COR-L47 (cell line): ENCODE data around the gene MMP11.
"Not testable (repeated sequence)": the region's sequence is repeated elsewhere in the genome, so short reads cannot be mapped to it uniquely, and the experiment has no call there.

Source experiments
- DNase-seq: peaks from one replicate; lab custom pipeline; 2025; lab: John Stamatoyannopoulos, UW

MMP11 gene

GRCh38 chr22:23772649-23773473, at the start of gene MMP11:
Gene MMP11, plus strand, starts transcription at chr22:23772849. Its CDS starts 22 bp downstream, at chr22:23772871.
- DNase-seq = peak; percentile 47

GRCh38 chr22:23728108-23728507, 44.5 kb upstream of the MMP11 start:
- not testable (repeated sequence) for DNase-seq

- no peak for DNase-seq
Observed at GRCh38 chr22:23737696-23738095, 35.0 kb upstream of the MMP11 start.

- no peak for DNase-seq
Observed at GRCh38 chr22:23742505-23743264, 30.0 kb upstream of the MMP11 start.

- no peak for DNase-seq
Observed at GRCh38 chr22:23743303-23743705, 29.3 kb upstream of the MMP11 start.

- no peak for DNase-seq
Observed at GRCh38 chr22:23744001-23744400, 28.6 kb upstream of the MMP11 start.

- no peak for DNase-seq
Observed at GRCh38 chr22:23744485-23744884, 28.2 kb upstream of the MMP11 start.

GRCh38 chr22:23745791-23746190, 26.9 kb upstream of the MMP11 start:
- no peak for DNase-seq

GRCh38 chr22:23749841-23750301, 22.8 kb upstream of the MMP11 start:
- no peak for DNase-seq

GRCh38 chr22:23750367-23750713, 22.3 kb upstream of the MMP11 start:
- no peak for DNase-seq

GRCh38 chr22:23750714-23751440, 21.8 kb upstream of the MMP11 start, which contains the start of gene ZNF70:
Gene ZNF70, minus strand, starts transcription at chr22:23751112. Its CDS starts 5,972 bp downstream, at chr22:23745140.
- DNase-seq = peak; percentile 87

GRCh38 chr22:23751441-23751996, 21.1 kb upstream of the MMP11 start:
- DNase-seq = no peak

- DNase-seq = no peak
Observed at GRCh38 chr22:23752090-23752691, 20.5 kb upstream of the MMP11 start.

- DNase-seq = no peak
Observed at GRCh38 chr22:23752750-23753149, 19.9 kb upstream of the MMP11 start.

GRCh38 chr22:23753385-23753784, 19.3 kb upstream of the MMP11 start:
- DNase-seq = no peak

GRCh38 chr22:23754220-23754919, 18.3 kb upstream of the MMP11 start, which contains the start of gene VPREB3:
Gene VPREB3, minus strand, starts transcription at chr22:23754425. Its CDS starts 62 bp downstream, at chr22:23754363.
- no peak for DNase-seq

GRCh38 chr22:23754980-23755636, 17.5 kb upstream of the MMP11 start:
- DNase-seq = peak; percentile 78

- DNase-seq = no peak
Observed at GRCh38 chr22:23755711-23756110, 16.9 kb upstream of the MMP11 start.

GRCh38 chr22:23756891-23757290, 15.8 kb upstream of the MMP11 start:
- no peak for DNase-seq

GRCh38 chr22:23759566-23759965, 13.1 kb upstream of the MMP11 start:
- no peak for DNase-seq
